GM12878 (cell line): ENCODE data around the gene KIAA1671.

Experiments used
- CEBPB ChIP-seq, 2 experiments: fragments of 150-350 bp in 1 of 2; IDR thresholded peaks; 2 replicates each; pipeline ENCODE4 v1.6.1; 2012 to 2014; ENCODE audit warnings: low read depth in 2 of 2, low read length in 2 of 2, borderline replicate concordance in 1 of 2, inconsistent platforms in 1 of 2
- CREM ChIP-seq: IDR thresholded peaks from 2 replicates; pipeline ENCODE4 v1.6.1; 2014; ENCODE audit warnings: antibody characterized with exemption, low read depth
- CTCF ChIP-seq, 3 experiments: IDR thresholded peaks in 2 of 3; conservative IDR thresholded peaks in 1 of 3; 2 replicates each; pipeline ENCODE4 v1.5.1; 2011; ENCODE audit warnings: low read depth in 3 of 3, low read length in 3 of 3, mild to moderate bottlenecking in 3 of 3, control low read depth in 2 of 3, moderate library complexity in 2 of 3, inconsistent platforms in 1 of 3, mixed read lengths in 1 of 3; ENCODE audit not compliant: control insufficient read depth in 2 of 3, insufficient read depth in 1 of 3; ENCODE audit errors: extremely low read depth in 1 of 3
- JUND ChIP-seq: IDR thresholded peaks from 2 replicates; pipeline ENCODE4 v1.6.1; 2012; ENCODE audit warnings: low read depth, mild to moderate bottlenecking, low read length, improper control_type of control experiment, moderate library complexity
- POLR2A ChIP-seq: IDR thresholded peaks from 2 replicates; pipeline ENCODE4 v1.6.1; 2011; ENCODE audit warnings: low read depth, mild to moderate bottlenecking, low read length
- RBBP5 ChIP-seq: fragments of 200-600 bp; sonication (generic); conservative IDR thresholded peaks from 2 replicates; pipeline ENCODE4 v1.6.1; 2016
- STAT1 ChIP-seq: fragments of 450-650 bp; conservative IDR thresholded peaks from 2 replicates; pipeline ENCODE4 v1.6.1; 2014; ENCODE audit warnings: antibody characterized with exemption, mild to moderate bottlenecking
- ZNF24 ChIP-seq: fragments of 450-650 bp; IDR thresholded peaks from 2 replicates; pipeline ENCODE4 v1.6.1; 2017; ENCODE audit warnings: antibody characterized with exemption, mild to moderate bottlenecking
- TF ChIP-seq, protein P1 (sequence below): IDR thresholded peaks from 2 replicates; pipeline ENCODE4 v1.6.1; 2012; ENCODE audit warnings: mild to moderate bottlenecking, low read depth, low read length

DNA sequence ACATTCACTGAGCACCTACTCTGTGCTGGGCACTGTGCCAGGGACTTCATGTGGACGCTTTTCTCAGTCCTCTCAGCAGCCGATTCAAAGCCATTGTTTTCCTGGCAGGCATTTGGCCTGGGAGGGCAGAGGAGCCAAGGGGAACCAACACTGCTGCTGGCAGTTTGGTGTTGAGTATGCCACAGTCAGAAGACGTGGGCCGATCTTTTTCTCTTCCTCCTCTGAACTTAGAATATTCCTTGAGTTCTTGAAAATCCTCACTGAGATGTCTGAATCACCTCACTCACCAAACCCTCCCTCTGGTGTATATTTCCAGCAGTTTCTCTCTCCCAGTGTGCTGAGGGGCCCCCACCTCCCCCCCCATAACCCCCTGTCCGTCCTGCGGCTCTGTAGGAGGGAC lies 132.6 kb downstream of the KIAA1671 start:
- no peak for TF ChIP-seq CTCF (IDR thresholded peaks at IDR 0.05 in 2 of 3, conservative IDR thresholded peaks at IDR 0.05 in 1 of 3; ENCODE audit: control insufficient read depth in 2 of 3, extremely low read depth in 1 of 3, insufficient read depth in 1 of 3, low read depth in 3 of 3, low read length in 3 of 3)
- TF ChIP-seq JUND: no peak
- TF ChIP-seq ZNF24: no peak; the same call in 1 of the 2 replicates
- TF ChIP-seq STAT1: no peak
- TF ChIP-seq CREM: no peak
- TF ChIP-seq POLR2A: no peak
- no peak for TF ChIP-seq CEBPB (IDR thresholded peaks at IDR 0.05; ENCODE audit: borderline replicate concordance in 1 of 2, low read depth in 2 of 2, low read length in 2 of 2)
- TF ChIP-seq RBBP5: no peak
- TF ChIP-seq, protein P1, sequence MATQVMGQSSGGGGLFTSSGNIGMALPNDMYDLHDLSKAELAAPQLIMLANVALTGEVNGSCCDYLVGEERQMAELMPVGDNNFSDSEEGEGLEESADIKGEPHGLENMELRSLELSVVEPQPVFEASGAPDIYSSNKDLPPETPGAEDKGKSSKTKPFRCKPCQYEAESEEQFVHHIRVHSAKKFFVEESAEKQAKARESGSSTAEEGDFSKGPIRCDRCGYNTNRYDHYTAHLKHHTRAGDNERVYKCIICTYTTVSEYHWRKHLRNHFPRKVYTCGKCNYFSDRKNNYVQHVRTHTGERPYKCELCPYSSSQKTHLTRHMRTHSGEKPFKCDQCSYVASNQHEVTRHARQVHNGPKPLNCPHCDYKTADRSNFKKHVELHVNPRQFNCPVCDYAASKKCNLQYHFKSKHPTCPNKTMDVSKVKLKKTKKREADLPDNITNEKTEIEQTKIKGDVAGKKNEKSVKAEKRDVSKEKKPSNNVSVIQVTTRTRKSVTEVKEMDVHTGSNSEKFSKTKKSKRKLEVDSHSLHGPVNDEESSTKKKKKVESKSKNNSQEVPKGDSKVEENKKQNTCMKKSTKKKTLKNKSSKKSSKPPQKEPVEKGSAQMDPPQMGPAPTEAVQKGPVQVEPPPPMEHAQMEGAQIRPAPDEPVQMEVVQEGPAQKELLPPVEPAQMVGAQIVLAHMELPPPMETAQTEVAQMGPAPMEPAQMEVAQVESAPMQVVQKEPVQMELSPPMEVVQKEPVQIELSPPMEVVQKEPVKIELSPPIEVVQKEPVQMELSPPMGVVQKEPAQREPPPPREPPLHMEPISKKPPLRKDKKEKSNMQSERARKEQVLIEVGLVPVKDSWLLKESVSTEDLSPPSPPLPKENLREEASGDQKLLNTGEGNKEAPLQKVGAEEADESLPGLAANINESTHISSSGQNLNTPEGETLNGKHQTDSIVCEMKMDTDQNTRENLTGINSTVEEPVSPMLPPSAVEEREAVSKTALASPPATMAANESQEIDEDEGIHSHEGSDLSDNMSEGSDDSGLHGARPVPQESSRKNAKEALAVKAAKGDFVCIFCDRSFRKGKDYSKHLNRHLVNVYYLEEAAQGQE: no peak
